Lung (tissue), 12 donors: ENCODE data around the gene FIGNL2. TPM values are rescaled to one million over a fixed set of nuclear protein-coding genes. Genes with fewer than 3 reads are reported as not detected.
"Not testable (repeated sequence)": the region's sequence is repeated elsewhere in the genome, so short reads cannot be mapped to it uniquely, and the experiment has no call there.

Experiments used
- ATAC-seq: fragments of 200-7000 bp; cut with Tn5 transposase; one replicate; pipeline ENCODE4 v1.9.1; 2020; ENCODE audit warnings: moderate number of reproducible peaks; ENCODE audit not compliant: insufficient read depth, low FRiP score
- DNase-seq, 3 donors: peaks; one replicate each; pipeline ENCODE4 v3.0.0-alpha.2; 2013 to 2017
- H3K27ac ChIP-seq, 2 donors: one replicate each; pipeline ENCODE4 v1.5.1; 2013; ENCODE audit warnings: mild to moderate bottlenecking in 2 of 2, moderate library complexity in 2 of 2, control low read depth in 1 of 2, inconsistent platforms in 1 of 2, low read depth in 1 of 2, low read length in 1 of 2
- H3K27me3 ChIP-seq, 3 donors: one replicate each; pipeline ENCODE4 v1.5.1; 2013; ENCODE audit warnings: low read length in 2 of 3; ENCODE audit not compliant: control insufficient read depth in 3 of 3, insufficient read depth in 3 of 3
- H3K36me3 ChIP-seq, 4 donors: one replicate each; pipeline ENCODE4 v1.5.1; 2013; ENCODE audit warnings: low read length in 4 of 4, mild to moderate bottlenecking in 1 of 4, moderate library complexity in 1 of 4; ENCODE audit not compliant: control insufficient read depth in 4 of 4, insufficient read depth in 4 of 4
- H3K4me1 ChIP-seq, 5 donors: one replicate each; pipeline ENCODE4 v1.5.1; 2013; ENCODE audit warnings: low read length in 5 of 5, mild to moderate bottlenecking in 2 of 5, moderate library complexity in 1 of 5; ENCODE audit not compliant: control insufficient read depth in 5 of 5, insufficient read depth in 5 of 5
- H3K4me3 ChIP-seq: one replicate; pipeline ENCODE4 v1.5.1; 2013; ENCODE audit warnings: mild to moderate bottlenecking, control low read depth, moderate library complexity
- H3K9ac ChIP-seq, 2 donors: one replicate each; pipeline ENCODE4 v1.5.1; 2013; ENCODE audit warnings: low read length in 2 of 2, control low read depth in 1 of 2; ENCODE audit not compliant: insufficient read depth in 1 of 2
- H3K9me3 ChIP-seq, 4 donors: one replicate each; pipeline ENCODE4 v1.5.1; 2013; ENCODE audit warnings: low read length in 3 of 4, mild to moderate bottlenecking in 1 of 4, moderate library complexity in 1 of 4; ENCODE audit not compliant: control insufficient read depth in 4 of 4, insufficient read depth in 3 of 4
- WGBS, 2 donors: extraction: QIAGEN DNeasy Blood & Tissue Kit; methylation state at CpG; one replicate each; pipeline ENCODE4 v1.1.7; 2013; 5-methylcytosine and 5-hydroxymethylcytosine counted together
- polyA plus RNA-seq, 2 donors: library from polyadenylated mRNA; stranded (reverse); fragments of 200-250 nt; gene quantifications; one replicate each; pipeline ENCODE4 v1.2.1, GENCODE V29; 2013
- total RNA-seq, 2 donors: library from RNA; depleted of rRNA in 1 of 2; stranded (reverse); fragments of >200 nt in 1 of 2; gene quantifications; one replicate each; pipeline ENCODE4 v1.2.1, GENCODE V29; 2014 to 2021
- TF ChIP-seq, protein P1 (sequence below): IDR thresholded peaks from 2 replicates; pipeline ENCODE4 v1.5.1; 2012; ENCODE audit warnings: mild to moderate bottlenecking; ENCODE audit errors: control extremely low read depth, extremely low read depth
- donor health status: control.
- donor health status: control.
- donor health status: Bipolar disorder and iron deficiency.
- donor health status: healthy.
- donor health status: DM: yes; HTN: yes; CAD: no.

The FIGNL2 gene
- total and polyA plus RNA-seq, 4 donors: 0.33 to 1.9 (median 0.80) TPM

DNA sequence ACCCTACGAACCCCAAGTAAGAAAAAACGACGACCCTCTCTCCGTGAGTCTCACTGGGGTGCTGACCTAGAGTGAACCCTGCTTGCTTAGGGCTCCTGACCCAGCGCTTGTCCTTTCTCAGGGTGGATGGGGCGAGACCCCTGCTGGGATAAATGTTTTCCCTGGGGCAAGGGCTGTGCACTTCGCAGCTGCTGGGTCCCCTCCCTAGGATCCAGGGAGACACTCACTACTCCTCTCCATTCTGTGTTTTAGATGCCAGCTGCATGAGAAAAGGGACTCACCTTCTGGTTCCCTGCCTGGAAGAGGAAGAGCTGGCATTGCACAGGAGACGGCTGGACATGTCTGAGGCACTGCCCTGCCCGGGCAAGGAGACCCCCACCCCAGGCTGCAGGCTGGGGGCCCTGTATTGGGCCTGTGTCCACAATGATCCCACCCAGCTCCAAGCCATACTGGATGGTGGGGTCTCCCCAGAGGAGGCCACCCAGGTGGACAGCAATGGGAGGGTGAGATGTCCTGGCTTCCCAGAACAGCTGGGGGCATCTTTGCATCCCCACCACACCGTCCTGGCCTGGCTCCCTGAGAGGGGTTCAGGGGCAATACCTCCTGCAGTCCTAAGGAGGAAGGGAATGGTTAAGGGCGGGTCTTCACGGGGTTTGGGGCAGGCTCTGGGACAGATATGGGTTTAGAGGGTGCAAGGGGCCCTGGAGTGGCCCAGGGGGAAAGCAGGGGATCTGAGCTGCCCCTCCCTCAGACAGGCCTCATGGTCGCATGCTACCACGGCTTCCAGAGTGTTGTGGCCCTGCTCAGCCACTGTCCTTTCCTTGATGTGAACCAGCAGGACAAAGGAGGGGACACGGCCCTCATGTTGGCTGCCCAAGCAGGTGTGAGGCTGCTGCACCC is 40.0 kb upstream of the FIGNL2 start:
- Histone ChIP-seq H3K4me1 (peaks cover 0 to 6% (median 4%) of the 10 kb centered on the region in 5 donors), H3K4me3 (no peak overlapping the region), H3K9me3 (no peaks in the 10 kb centered on the region), H3K36me3 (no peaks in the 10 kb centered on the region), H3K27me3 (no peaks in the 10 kb centered on the region), H3K27ac (no peak overlapping the region), H3K9ac (no peak overlapping the region)
- DNase-seq (no peak), ATAC-seq (no peak)
- TF ChIP-seq, protein P1, sequence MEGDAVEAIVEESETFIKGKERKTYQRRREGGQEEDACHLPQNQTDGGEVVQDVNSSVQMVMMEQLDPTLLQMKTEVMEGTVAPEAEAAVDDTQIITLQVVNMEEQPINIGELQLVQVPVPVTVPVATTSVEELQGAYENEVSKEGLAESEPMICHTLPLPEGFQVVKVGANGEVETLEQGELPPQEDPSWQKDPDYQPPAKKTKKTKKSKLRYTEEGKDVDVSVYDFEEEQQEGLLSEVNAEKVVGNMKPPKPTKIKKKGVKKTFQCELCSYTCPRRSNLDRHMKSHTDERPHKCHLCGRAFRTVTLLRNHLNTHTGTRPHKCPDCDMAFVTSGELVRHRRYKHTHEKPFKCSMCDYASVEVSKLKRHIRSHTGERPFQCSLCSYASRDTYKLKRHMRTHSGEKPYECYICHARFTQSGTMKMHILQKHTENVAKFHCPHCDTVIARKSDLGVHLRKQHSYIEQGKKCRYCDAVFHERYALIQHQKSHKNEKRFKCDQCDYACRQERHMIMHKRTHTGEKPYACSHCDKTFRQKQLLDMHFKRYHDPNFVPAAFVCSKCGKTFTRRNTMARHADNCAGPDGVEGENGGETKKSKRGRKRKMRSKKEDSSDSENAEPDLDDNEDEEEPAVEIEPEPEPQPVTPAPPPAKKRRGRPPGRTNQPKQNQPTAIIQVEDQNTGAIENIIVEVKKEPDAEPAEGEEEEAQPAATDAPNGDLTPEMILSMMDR: no peak
- 72 to 80% methylated on average over 15 of the region's 15 CpGs for WGBS, 2 donors

DNA sequence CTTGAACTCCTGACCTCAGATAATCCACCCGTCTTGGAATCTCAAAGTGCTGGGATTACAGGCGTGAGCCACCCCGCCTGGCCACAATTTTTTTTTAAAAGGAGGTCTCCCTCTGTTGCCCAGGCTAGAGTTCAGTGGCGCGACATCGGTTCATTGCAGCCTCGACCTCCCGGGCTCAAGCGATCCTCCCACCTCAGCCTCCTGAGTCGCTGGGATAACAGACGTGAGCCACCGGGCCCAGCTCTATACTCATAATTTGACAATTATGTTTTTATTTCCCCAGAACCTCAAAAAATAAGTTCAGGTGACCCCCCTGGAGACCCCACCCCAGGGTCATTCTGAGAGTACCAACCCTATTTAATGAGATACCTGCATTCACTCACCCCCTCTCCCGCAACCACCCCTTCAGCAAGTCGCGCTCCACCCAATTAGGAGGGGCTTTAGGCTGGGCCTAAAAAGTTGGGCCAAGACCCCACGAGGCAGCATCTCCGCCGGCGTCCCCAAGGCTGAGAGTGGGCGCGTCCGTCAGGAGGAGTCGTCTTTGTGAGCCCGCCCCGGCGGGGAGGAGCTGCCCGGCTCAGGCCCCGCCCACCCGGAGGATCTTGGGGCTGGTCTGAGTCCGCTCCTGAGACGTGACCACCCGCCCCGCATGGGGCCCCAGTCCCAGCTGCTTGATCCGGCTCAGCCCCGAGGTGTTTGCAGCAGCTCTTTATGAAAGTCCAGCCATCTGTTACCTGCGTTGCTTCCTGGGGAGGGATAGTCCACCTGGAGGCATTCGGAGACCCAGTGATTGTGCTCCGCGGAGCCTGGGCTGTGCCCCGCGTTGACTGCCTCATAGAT is 39.2 kb upstream of the FIGNL2 start, which contains the start of gene ANKRD33:
TSS of gene ANKRD33 (plus strand) at position 628 of the 840 bp plus-strand sequence. CDS start at position 712, 84 bp downstream.
- DNase-seq (peak; percentile 47 to 63 (median 60)), ATAC-seq (no peak)
- no peak within 1 kb of the TSS for H3K27ac ChIP-seq

DNA sequence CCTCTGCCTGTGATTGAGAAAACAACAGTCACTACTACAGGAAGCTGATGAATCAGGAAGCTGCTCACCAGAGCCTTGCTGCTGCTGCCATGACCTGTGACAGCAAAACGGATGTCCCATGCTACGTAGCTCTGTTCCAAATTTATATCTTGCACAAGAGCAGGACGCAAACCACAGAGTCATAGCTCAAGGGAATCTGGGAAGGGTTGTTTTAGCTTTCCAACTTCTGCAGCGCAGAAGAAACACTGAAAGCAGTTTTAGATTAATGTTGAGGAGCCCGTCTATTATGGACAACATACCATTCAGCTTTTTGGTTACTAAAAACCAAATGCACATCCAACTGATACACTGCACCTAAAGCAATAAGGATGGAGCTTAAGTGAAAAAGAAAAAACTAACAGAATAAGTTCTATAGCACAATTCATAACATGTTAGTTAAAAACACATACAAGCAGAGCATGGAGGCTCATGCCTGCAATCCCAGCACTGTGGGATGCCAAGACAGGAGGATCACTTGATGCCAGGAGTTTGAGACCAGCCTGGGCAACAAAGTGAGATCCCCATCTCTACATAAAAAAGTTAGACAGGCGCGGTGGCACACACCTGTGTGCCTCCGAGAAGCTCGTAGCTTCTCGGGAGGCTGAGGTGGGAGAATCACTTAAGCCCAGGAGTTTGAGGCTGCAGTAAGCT is 37.6 kb upstream of the FIGNL2 start:
- Histone ChIP-seq H3K4me3 (no peak overlapping the region), H3K9ac (peak overlapping the region in 1 of 2 donors; percentile 58), H3K27ac (peak overlapping the region; percentile 41 to 82), H3K27me3 (no peaks in the 10 kb centered on the region), H3K9me3 (no peaks in the 10 kb centered on the region), H3K4me1 (peaks cover 0 to 6% (median 4%) of the 10 kb centered on the region in 5 donors), H3K36me3 (no peaks in the 10 kb centered on the region)
- peak; percentile 74 to 96 (median 88) for DNase-seq
- ATAC-seq: peak; percentile 81
- TF ChIP-seq, protein P1: no peak
- 53 to 58% methylated on average over 10 of the region's 10 CpGs for WGBS, 2 donors

More for the DNA sequence above, 39.2 kb upstream of the FIGNL2 start, which contains the start of gene ANKRD33:
- Histone ChIP-seq H3K4me1 (peaks cover 0 to 6% (median 4%) of the 10 kb centered on the region in 5 donors), H3K36me3 (no peaks in the 10 kb centered on the region), H3K9me3 (no peaks in the 10 kb centered on the region), H3K27me3 (no peaks in the 10 kb centered on the region), H3K4me3 (no peak within 1 kb of the TSS), H3K9ac (no peak within 1 kb of the TSS)
- WGBS, 2 donors: 52 to 55% methylated on average over 41 of the region's 41 CpGs
- TF ChIP-seq, protein P1: no peak

DNA sequence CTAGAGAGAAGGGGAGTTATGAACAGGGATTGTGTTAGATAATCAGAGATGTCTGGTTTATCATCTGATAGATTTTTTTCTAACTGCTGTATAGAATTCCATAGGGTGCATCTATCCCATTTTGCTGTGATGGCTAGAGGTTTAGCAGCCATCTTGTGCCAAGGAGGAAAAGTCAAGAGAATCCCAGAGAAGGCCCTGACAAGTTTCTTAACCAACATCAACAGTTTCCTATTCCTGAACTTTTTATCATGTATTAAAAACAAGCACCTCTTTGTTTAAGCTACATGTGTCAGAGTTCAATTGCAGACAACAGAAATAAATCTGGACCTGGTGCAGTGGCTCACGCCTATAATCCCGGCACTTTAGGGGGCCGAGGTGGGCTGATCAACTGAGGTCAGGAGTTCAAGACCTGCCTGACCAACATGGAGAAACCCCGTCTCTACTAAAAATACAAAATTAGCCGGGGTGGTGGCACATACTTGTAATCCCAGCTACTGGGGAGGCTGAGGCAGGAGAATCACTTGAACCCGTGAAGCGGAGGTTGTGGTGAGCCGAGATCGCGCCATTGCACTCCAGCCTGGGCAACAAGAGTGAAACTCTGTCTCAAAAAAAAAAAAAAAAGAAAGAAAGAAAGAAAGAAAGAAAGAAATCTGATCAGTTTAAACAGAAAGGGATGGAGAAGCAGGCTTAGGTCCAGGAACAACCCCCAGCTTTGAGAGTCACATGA is 36.9 kb upstream of the FIGNL2 start:
- WGBS, 2 donors: 73 to 77% methylated on average over 10 of the region's 10 CpGs
- H3K4me3 ChIP-seq: not testable (repeated sequence)
- H3K9ac ChIP-seq: peak overlapping the region in 1 of 2 donors; percentile 58

More for the DNA sequence above, 36.9 kb upstream of the FIGNL2 start:
- H3K27ac ChIP-seq, H3K36me3 ChIP-seq, DNase-seq, H3K4me1 ChIP-seq, H3K9me3 ChIP-seq, H3K27me3 ChIP-seq, ATAC-seq: not testable (repeated sequence)
